K562 (cell line): ENCODE data around the gene CALR3. TPM values are rescaled to one million over a fixed set of nuclear protein-coding genes. Genes with fewer than 3 reads are reported as not detected.

Source experiments
- CBX8 ChIP-seq: fragments of 200-600 bp; sonication (generic); IDR thresholded peaks from 2 replicates; pipeline ENCODE4 v1.6.1; 2012; ENCODE audit warnings: borderline replicate concordance, mixed run types, low read depth, mild to moderate bottlenecking, moderate library complexity, mixed read lengths, low read length, control low read depth, inconsistent platforms; ENCODE audit not compliant: poor library complexity, severe bottlenecking; ENCODE audit errors: extremely low read depth
- COPS2 ChIP-seq: fragments of 450-650 bp; conservative IDR thresholded peaks from 2 replicates; pipeline ENCODE4 v1.6.1; 2016; ENCODE audit warnings: mild to moderate bottlenecking, moderate library complexity
- ELF2 ChIP-seq: fragments of 250-450 bp; sonication (Bioruptor Pico); IDR thresholded peaks from 2 replicates; pipeline ENCODE4 v1.5.0; 2021; ENCODE audit warnings: mild to moderate bottlenecking
- ILF3 ChIP-seq: fragments of 450-650 bp; IDR thresholded peaks from 2 replicates; pipeline ENCODE4 v1.6.1; 2018; ENCODE audit warnings: antibody characterized with exemption, mild to moderate bottlenecking, moderate library complexity, borderline replicate concordance
- LCOR ChIP-seq: sonication (generic); formaldehyde crosslinking; IDR thresholded peaks from 2 replicates; pipeline ENCODE4 v1.8.0; 2022; ENCODE audit warnings: mild to moderate bottlenecking, missing genetic modification reagents
- OTX1 ChIP-seq: fragments of 450-650 bp; formaldehyde crosslinking; IDR thresholded peaks from 2 replicates; pipeline ENCODE4 v1.4.0; 2022; ENCODE audit warnings: mild to moderate bottlenecking
- PHF8 ChIP-seq: fragments of 200-600 bp; sonication (generic); IDR thresholded peaks from 2 replicates; pipeline ENCODE4 v1.6.1; 2012; ENCODE audit warnings: mixed run types, mild to moderate bottlenecking, inconsistent platforms, low read length, moderate library complexity, borderline replicate concordance
- POU5F1 ChIP-seq: fragments of 150-350 bp; IDR thresholded peaks from 2 replicates; pipeline ENCODE4 v1.6.1; 2014; ENCODE audit warnings: borderline replicate concordance, low read length, low read depth, mild to moderate bottlenecking; ENCODE audit not compliant: partially characterized antibody
- PTBP1 ChIP-seq: fragments of 200-400 bp; formaldehyde crosslinking; IDR thresholded peaks from 2 replicates; pipeline ENCODE4 v1.6.1; 2017; ENCODE audit warnings: low read depth, low read length
- SUPT5H ChIP-seq: fragments of 450-650 bp; IDR thresholded peaks from 2 replicates; pipeline ENCODE4 v1.6.1; 2016
- ZNF197 ChIP-seq: fragments of 200-800 bp; sonication (Bioruptor generic); IDR thresholded peaks from 2 replicates; pipeline ENCODE4 v1.6.1; 2016; ENCODE audit warnings: low read depth, missing genetic modification characterization, missing compliant biosample characterization
- polyA plus RNA-seq, 8 experiments: library from polyadenylated mRNA; depleted of rRNA in 4 of 8; stranded (reverse) in 5 of 8; unstranded in 3 of 8; fragments of >200 nt; fragmentation: Nextera tagmentation in 2 of 8; fragmentation: Illumina TruSeq in 1 of 8; extraction: Ambion mirVana in 2 of 8; extraction: Trizol in 1 of 8; gene quantifications; 2 replicates each; pipeline versions ENCODE4 v1.2.1 to v1.2.3, GENCODE V29; 2011 to 2014; ENCODE audit warnings: inconsistent platforms in 1 of 8, missing spikeins in 1 of 8
- total RNA-seq, 7 experiments: library from RNA; depleted of rRNA in 6 of 7; stranded (reverse); fragments of >200 nt in 6 of 7; fragmentation: Illumina TruSeq in 2 of 7; extraction: Trizol in 2 of 7; gene quantifications; 2 replicates each; pipeline versions ENCODE4 v1.2.1 to v1.2.3, GENCODE V29; 2011 to 2021; ENCODE audit warnings: low replicate concordance in 1 of 7
- TF ChIP-seq, protein P1 (sequence below), 2 experiments: fragments of 450-650 bp; formaldehyde crosslinking in 1 of 2; IDR thresholded peaks; 2 replicates each; pipeline versions ENCODE4 v1.4.0 to v1.6.1; 2014 to 2020; ENCODE audit warnings: mild to moderate bottlenecking in 2 of 2, borderline replicate concordance in 1 of 2, low read depth in 1 of 2
- TF ChIP-seq, protein P2 (sequence below): fragments of 450-650 bp; IDR thresholded peaks from 2 replicates; pipeline ENCODE4 v1.6.1; 2016; ENCODE audit warnings: low read depth, mild to moderate bottlenecking, moderate library complexity
- TF ChIP-seq, protein P3 (sequence below), 3 experiments: IDR thresholded peaks in 2 of 3; conservative IDR thresholded peaks in 1 of 3; 2 replicates each; pipeline ENCODE4 v1.5.1; 2011 to 2012; ENCODE audit warnings: low read length in 3 of 3, mild to moderate bottlenecking in 3 of 3, control low read depth in 2 of 3, improper control_type of control experiment in 1 of 3, inconsistent platforms in 1 of 3, low read depth in 1 of 3, mixed read lengths in 1 of 3, moderate library complexity in 1 of 3; ENCODE audit not compliant: insufficient read depth in 2 of 3
- TF ChIP-seq, protein P4 (sequence below): fragments of 250-450 bp; sonication (Bioruptor Pico); IDR thresholded peaks from 2 replicates; pipeline ENCODE4 v1.5.0; 2021

CALR3 gene
- total and polyA plus RNA-seq, 9 of the 15 experiments (the other 6 are each of a cell fraction or from before 2014, with no cell fraction given) = 0.15 to 0.41 (median 0.22) TPM; not detected in 4

DNA sequence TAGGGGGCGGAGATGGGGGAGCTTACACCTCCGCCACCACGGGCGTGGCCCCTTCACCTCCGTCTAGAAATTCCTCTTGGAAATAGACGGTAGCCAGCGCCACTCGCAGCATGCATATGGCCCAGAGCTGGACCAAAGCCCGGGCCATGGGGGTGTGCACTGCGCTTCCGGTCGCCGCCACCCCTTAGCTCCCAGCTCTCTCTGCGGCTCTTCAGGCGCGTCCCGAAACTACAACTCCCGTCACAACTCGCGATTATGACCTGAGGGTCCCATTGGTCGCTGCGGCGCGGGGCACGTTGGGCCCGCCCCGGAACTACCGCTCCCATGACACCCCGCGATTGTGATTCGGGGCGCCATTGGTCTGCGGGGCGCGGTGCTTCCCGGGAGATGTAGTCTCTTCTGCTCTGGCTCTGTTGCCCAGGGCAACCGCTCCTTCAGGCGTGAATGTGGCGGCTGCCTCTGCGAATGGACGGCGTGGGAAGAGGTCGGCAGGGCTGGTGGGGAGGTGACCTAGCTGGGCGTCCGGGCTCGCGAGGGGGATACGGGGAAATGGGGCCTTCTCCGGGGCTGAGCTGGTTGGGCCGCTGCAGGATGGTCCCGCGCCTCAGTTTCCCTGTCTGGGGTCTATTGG is at the start of gene CALR3, which contains the start of gene C19orf44 (continued):
- TF ChIP-seq, protein P1, sequence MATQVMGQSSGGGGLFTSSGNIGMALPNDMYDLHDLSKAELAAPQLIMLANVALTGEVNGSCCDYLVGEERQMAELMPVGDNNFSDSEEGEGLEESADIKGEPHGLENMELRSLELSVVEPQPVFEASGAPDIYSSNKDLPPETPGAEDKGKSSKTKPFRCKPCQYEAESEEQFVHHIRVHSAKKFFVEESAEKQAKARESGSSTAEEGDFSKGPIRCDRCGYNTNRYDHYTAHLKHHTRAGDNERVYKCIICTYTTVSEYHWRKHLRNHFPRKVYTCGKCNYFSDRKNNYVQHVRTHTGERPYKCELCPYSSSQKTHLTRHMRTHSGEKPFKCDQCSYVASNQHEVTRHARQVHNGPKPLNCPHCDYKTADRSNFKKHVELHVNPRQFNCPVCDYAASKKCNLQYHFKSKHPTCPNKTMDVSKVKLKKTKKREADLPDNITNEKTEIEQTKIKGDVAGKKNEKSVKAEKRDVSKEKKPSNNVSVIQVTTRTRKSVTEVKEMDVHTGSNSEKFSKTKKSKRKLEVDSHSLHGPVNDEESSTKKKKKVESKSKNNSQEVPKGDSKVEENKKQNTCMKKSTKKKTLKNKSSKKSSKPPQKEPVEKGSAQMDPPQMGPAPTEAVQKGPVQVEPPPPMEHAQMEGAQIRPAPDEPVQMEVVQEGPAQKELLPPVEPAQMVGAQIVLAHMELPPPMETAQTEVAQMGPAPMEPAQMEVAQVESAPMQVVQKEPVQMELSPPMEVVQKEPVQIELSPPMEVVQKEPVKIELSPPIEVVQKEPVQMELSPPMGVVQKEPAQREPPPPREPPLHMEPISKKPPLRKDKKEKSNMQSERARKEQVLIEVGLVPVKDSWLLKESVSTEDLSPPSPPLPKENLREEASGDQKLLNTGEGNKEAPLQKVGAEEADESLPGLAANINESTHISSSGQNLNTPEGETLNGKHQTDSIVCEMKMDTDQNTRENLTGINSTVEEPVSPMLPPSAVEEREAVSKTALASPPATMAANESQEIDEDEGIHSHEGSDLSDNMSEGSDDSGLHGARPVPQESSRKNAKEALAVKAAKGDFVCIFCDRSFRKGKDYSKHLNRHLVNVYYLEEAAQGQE (IDR thresholded peaks at IDR 0.05; ENCODE audit: borderline replicate concordance) = peak; percentile 21; the same call in 1 of the 2 replicates
- TF ChIP-seq, protein P1 (CRISPR knock-in tag; IDR thresholded peaks at IDR 0.05; ENCODE audit: low read depth) = 0 out of 2 replicates have a peak, but pooled peaks have one; percentile 36
- TF ChIP-seq ZNF197 (CRISPR knock-in tag) (peak; percentile 83; the same call in 1 of the 2 replicates), LCOR (CRISPR knock-in tag) (peak; percentile 62; the same call in 1 of the 2 replicates), POU5F1 (peak; percentile 75), PTBP1 (no peak), CBX8 (no peak), SUPT5H (peak; percentile 79), ELF2 (CRISPR knock-in tag) (peak; percentile 71; the same call in 1 of the 2 replicates), ILF3 (no peak), PHF8 (peak; percentile 82; the same call in 1 of the 2 replicates), COPS2 (no peak), OTX1 (CRISPR knock-in tag) (peak; percentile 75; the same call in 1 of the 2 replicates)
- TF ChIP-seq, protein P2, sequence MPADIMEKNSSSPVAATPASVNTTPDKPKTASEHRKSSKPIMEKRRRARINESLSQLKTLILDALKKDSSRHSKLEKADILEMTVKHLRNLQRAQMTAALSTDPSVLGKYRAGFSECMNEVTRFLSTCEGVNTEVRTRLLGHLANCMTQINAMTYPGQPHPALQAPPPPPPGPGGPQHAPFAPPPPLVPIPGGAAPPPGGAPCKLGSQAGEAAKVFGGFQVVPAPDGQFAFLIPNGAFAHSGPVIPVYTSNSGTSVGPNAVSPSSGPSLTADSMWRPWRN = no peak
- TF ChIP-seq, protein P3, sequence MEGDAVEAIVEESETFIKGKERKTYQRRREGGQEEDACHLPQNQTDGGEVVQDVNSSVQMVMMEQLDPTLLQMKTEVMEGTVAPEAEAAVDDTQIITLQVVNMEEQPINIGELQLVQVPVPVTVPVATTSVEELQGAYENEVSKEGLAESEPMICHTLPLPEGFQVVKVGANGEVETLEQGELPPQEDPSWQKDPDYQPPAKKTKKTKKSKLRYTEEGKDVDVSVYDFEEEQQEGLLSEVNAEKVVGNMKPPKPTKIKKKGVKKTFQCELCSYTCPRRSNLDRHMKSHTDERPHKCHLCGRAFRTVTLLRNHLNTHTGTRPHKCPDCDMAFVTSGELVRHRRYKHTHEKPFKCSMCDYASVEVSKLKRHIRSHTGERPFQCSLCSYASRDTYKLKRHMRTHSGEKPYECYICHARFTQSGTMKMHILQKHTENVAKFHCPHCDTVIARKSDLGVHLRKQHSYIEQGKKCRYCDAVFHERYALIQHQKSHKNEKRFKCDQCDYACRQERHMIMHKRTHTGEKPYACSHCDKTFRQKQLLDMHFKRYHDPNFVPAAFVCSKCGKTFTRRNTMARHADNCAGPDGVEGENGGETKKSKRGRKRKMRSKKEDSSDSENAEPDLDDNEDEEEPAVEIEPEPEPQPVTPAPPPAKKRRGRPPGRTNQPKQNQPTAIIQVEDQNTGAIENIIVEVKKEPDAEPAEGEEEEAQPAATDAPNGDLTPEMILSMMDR (IDR thresholded peaks at IDR 0.05 in 2 of 3, conservative IDR thresholded peaks at IDR 0.05 in 1 of 3; ENCODE audit: insufficient read depth in 2 of 3, low read depth in 1 of 3, low read length in 3 of 3) = peak in 2 of 3 experiments; percentile 30 to 40; a peak in 2 of 6 replicates
- TF ChIP-seq, protein P4, sequence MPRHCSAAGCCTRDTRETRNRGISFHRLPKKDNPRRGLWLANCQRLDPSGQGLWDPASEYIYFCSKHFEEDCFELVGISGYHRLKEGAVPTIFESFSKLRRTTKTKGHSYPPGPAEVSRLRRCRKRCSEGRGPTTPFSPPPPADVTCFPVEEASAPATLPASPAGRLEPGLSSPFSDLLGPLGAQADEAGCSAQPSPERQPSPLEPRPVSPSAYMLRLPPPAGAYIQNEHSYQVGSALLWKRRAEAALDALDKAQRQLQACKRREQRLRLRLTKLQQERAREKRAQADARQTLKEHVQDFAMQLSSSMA (CRISPR knock-in tag) = no peak
